KBM-7 (cell line): Measurements from ENCODE around the gene ASAP3.
A peak's percentile ranks its signal among the peaks of the same experiment; 100 is the strongest.

ENCODE experiments used
- DNase-seq: peaks from one replicate; pipeline ENCODE4 v3.0.0-alpha.2; 2015
- in situ Hi-C: fragments of 300-500 bp; cut with MboI; formaldehyde crosslinking; loops from 2 replicates; pipeline ENCODE4 v1.14.3; 2020; ENCODE audit warnings: low sequenced_read_pairs, low pct_unique_long_range_greater_than_20kb, mixed read lengths

Gene ASAP3

DNA sequence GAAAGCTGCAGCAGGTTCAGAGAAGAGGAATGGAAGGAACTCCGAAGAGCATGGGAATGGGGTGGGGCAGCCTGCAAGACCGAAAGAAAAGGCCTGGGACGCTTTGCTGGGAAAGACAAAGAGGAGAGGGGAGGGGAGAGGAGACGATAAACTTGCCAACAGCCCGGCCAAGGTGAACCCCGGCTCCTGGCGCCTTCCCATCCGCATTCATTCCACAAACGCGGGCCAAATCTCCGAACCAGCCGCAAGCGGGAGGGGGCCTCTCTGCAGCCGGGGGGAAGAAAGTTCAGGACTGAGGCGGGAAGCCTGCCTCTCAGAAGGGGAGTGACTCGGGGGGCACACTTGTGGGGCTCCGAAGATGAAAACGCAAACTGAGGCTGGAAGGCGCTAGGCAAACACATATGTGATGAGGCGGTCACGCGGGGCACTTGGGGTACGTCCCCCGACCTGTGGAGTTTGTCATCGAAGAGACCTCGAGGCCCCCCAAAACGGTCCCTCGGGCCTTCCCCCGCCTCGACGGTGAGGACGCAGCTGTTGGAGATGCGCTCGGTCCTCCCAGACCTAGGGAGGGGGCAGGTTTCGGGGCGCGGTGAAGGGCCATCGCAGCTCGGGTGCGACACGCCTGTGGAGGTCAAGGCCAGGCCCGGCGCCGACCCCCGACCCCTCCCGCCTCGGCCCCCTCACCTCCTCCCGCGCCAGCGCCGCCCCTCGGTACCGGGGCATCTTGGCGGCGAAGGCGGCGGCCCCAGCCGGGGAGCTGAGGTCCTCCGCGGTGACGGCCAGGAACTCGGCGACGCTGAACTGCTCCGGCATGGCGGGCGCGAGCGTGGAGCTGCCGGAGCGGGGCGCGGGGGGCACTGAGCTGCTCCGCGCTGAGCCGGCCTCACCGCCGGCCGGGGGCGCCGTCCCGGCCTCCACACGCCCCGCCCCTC is at the start of gene ASAP3:
Gene ASAP3 (minus strand): TSS at position 859 of the 932 bp plus-strand sequence. CDS start 46 bp downstream, at position 813.
- in situ Hi-C loops = no loop called here
- DNase-seq = no peak

DNA sequence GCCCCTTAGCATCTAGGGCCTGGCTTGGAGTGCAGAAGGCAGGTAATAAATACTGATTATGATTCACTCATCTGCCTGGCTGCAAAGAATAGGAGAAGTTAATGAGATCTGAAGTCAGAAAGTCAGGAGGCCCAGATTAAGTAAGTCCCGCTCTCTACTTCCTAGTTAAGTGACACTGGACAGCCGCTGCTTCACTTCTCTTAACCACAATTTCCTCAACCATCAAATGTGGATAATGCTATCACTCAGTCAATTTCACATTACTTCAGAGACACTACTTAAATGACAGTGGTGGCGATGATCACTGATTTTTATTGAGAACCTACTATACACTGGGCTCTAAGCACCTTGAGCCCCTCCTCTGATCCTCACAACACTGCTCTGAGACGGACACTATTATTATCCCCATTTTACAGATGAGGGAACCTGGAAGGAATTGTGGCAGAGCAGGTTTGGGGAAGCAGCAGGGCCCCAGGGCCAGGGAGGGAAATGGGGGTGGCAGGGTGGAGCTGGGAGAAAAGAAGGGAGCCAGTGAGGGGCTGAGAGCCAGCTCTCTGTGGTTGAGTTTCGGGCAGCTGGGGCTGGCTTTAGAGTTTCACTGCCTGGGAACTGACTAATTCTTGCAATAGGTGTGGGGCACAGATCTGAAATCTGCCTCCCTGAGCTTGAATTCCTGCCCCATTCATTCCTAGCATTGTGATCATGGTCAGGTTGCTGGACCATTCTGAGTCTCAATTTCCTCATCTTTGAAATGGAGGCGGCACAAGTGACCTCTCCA is 49.5 kb upstream of the ASAP3 start:
- in situ Hi-C loops = no loop called here
- DNase-seq = peak; percentile 81

DNA sequence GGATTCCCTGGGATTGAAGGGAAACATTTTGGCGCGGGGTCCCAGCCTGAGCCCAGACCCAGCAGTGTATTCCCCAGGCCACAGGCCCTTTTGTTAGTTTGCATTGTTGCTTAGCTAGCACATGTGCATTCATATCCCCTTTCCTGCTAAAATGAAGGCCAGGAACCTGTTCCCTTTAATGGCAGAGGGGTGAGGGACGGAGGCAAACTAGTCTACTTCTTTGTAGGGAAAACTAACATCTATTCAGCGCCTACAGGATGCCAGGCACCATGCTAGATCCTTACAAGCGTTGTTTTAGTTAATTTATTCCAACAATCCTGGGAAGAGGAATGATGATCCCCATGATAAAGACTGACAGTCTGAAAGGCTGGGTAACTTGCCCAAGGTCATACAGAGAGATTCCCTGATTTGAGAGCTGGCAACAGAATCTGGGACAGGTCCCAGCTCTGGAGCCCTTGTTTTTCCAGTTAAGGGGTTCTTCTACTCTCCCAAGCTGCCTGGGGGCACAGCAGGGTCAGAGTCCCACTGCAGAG is 47.6 kb upstream of the ASAP3 start:
- in situ Hi-C loops = no loop called here
- DNase-seq = no peak

DNA sequence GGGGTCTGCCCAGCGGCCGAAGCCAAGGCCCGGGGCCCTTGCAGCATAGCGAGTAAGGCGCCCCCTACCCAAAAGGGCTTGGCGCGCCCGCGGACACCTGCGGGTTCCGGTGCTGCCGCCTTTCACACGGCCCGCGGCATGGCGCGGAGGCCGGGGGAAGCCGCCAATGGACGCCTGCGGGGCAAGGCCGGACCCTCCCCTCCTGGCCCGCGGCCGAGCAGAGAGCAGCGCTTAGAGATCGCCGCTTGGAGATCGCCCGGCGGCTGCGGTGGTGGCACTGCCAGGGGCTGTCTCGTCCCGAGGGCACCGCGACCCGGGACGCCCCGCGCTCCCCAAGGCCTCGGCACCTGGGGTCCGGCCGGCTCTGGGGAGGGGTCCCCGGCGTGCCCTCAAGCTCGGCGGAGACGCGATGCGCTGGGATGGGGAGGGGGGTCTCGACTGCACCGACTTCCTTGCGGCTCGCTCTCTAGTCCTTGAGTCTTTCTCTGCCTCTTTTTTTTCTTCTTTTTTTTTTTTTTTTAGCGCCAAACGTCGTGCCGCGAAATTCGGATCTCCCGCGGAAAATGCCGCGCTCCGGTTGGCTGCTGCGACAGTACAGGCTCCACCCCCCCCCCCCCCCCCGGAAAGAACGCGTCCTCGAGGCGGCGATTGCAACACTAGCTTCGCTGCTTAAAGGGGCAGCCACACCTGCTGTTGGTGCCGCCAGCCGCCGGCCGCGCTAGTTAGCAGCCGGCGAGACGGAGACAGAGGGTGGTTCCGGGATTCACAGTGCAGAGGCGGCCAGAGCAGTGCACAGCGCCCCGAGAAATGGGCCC is 47.0 kb upstream of the ASAP3 start, which contains the start of gene E2F2:
Gene E2F2 (minus strand): TSS at position 487 of the 815 bp plus-strand sequence. CDS start 440 bp downstream, at position 47.
- in situ Hi-C loops = no loop called here

DNA sequence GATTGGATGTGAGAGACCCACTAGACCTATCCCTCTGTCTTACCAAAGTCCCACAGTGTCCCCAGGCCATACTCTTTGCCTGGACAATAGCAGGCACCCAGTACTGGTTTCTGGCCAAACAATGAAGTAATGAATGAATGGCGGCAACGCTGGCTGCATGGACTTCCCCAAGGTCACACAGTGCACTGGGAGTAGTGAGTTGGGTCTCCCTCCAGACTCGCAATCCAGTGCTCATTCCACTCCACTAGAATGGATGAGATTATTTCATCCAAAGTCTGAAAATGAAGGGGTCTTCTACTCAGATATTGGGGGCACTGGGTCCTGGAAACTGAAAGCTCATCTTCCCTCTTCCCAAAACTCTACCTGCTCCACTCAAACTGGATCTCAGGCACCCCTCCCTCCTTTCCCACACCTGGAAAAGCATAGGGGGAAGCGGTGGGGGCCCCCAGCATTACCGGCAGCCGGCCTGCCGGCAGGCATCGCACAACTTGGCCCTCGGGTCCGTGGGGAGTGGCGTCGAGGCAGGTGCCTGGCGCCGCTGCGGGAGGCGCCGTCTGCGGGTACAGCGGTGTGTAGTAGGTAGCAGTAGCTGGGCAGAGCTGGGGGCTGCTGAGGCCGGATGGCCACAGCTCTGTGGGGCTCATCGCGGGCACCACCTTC is 46.2 kb upstream of the ASAP3 start:
- in situ Hi-C loops = no loop called here
- no peak for DNase-seq

More for the DNA sequence above, 47.0 kb upstream of the ASAP3 start, which contains the start of gene E2F2:
- peak; percentile 96 for DNase-seq

DNA sequence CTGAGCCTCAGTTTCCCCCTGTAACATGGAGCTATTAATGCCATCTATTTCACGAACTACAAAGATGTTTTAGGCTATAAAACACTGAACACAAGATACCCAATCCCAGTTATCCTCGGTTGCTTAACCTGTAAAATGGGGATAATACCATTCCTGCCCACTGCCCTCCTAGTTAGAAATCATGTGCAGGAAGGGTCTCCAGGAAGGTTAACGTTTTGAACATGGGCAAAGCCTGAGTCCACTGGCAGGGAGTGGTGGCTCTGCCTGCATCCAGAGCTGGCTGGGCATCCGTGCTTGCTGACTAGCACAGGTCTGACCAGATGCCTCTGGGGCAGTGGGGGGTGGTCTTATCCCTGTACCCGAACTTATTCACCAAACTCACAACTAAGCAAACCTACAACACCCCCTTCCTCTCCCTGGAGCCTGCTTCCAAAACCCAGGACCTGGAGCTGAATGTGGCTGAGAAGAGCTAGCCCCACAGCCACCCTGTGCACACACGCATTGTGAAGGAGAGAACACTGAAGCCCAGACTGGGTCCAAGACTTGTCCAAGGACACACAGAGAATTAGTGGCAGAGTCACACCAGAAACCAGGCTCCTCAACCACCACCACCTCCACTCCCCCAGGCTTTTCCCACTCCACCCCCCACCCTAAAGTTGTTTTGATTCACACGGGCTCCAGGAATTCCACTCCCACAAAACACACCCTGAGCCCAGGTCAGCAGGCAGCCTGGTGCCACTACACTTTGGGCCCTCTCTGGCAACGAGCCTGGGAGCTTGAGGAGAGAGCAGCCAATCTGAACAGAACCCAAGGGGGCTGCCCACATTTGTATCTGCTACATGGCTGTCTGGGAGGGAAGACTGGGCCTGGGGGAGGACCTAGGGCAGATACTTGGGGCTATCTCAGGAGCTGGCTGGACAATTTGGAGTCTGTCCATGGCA is 45.4 kb upstream of the ASAP3 start:
- no peak for DNase-seq
- in situ Hi-C loops = no loop called here

DNA sequence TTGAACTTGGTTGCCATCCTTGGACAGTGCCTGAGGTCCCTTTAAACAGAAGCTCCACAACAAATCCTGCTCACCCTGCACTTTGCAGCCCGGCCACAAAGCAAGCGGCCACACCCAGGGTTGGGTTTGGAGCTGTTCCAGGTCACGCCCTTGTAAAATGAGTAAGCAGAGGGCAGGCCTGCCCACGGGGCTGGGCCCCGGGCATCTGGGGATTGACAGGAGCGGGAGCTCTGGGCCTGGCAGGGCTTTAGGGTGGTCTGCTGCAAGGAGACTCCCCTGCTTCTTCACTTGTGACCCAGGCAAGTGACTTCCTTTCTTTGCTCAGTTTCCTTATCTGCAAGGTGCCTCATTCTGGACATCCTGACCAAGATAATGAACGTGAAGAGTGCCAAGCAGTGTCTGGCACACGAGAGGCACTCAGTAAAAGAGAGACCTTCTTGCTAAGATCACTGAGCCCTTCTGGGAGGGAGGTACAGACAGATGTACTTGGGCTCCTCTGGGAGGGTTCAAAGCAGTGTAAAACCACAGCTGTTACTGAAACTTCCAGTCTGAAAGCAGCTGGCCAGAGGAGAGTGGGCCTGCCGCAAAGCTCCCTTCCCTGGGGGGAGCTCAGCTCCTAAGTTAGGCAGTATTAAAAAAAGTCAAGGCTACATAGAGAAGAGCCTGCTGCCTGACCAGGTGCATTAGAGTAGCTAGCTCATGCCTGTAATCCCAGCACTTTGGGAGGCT is 44.4 kb upstream of the ASAP3 start:
- peak; percentile 90 for DNase-seq
- in situ Hi-C loops = no loop called here

DNA sequence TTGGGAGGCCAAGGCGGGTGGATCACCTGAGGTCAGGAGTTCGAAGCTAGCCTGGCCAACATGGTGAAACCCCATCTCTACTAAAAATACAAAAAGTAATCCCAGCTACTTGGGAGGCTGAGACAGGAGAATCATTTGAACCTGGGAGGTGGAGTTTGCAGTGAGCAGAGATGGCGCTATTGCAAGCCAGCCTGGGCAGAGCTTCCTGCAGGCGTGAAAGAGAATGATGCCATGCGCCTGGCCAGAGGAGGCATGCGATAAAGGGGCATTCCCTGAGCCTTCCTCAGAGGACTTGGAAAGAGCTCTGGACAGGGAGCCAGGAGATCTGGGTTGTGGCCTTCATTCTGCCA is 43.9 kb upstream of the ASAP3 start:
- in situ Hi-C loops = no loop called here

DNA sequence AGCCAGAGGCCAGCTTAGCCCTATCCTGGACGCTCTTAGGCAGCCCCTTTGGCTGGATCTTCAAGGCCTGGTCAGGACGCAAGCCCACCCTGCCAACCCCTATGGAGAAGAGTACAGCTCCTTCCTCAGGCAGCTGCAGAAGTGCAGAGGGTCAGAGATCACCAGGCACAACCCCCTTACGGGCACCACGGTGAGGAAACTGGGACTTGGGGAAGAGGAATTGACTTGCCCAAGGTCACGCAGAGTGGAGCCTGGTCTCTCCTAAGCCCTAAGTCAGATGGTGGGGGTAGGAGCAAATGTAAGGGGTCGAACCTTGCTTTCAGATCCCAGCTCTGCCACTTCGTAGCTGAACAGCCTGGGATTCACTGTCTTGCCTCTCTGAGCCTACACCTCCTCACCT is 43.4 kb upstream of the ASAP3 start:
- in situ Hi-C loops = no loop called here
- no peak for DNase-seq

More for the DNA sequence above, 43.9 kb upstream of the ASAP3 start:
- DNase-seq = no peak

DNA sequence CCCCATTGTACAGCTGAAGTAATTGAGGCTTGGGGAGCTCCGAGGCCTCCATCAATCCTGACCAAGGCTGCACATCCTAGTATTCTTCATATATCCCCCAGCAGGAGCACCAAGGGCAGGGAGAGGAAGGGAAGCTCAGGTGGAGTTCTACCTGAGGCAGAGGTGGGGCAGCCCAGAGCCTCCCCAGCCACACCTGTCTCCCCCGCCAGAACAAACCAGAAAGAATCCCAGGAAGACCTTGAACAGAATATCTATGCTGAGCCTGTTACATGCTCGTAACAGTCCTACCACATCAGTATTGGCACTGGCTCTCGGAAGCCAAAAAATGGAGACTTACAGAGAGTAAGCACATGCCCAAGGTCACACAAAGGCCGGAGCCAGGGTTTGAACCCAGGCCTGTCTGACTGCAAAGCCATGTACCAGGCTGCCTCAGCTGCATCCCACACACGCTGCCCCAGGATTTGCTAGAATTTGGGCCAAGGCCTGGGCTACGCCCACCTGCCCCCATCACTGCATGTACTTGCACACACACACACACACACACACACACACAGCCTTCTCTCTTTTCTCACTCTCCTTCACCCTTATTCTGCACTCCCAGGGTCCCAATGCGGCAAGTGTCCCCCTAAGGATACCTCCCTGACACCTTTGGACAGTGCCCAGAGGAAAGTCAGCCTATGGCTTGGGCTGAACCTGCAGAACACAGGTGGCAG is 42.5 kb upstream of the ASAP3 start:
- no peak for DNase-seq
- in situ Hi-C loops = no loop called here

DNA sequence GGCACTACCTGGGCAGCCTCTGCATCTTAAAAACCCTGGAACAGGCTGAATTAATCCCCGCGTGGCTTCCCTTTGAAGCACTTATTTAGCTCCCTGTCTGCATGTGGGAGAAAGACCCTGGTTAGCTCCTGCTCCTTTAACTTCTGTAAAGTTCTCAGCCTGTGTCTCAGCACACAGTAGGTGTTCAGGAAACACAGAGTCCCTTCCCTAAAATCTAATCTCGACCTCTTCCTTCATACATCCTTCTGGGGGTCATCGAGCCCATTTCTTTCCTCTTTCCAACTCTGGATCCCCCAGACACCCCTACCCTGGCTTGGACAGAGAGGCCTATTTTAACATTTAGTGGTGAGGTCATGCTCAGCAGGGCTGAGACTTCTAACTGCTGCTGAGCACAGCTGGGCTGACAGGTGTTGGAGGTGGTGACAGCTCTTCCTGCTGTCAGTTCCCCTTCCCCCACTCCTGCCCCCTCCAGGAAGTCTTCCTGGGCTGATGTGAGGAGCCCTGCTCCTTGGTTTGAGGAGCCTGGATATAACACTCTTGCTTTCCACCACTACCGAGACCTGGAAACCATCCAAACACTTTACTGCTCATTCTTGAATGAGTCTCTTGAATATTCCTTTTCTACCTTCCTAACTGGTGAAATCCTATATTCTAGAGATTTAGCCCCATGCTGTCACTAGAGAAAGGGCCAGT is 41.7 kb upstream of the ASAP3 start:
- in situ Hi-C loops = no loop called here
- no peak for DNase-seq

DNA sequence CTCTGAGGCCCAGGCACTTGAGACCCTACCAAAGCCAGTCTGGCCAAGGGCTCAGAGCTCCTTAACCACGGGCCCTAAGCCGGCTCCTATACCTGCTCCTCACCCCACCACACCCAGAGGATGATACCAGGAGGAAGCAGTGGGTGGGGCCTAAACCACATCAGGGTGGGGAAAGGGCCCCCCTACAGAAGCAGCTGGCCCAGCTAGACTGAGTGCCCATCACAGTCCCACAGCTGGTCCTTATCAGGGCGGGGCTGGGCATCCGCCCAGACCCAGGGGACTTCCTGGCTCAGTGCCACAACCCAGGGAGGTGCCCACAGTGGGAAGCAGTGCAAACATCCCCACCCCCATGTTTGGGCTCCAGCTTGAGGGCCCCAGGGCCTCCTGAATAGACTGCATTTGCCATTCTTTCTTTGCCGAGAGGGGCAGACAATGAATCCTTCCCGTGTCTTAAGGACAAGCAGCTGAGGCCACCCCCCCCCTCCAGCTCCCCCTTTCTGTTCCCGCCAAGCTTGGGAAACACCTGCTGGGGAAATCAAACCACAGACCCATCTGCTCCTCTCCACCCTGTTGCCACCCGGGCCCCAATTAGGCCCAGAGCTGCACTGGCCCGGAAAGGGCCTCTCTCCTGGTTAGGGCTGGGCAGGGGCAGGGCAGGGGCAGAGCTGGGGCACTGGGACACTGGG is 40.9 kb upstream of the ASAP3 start:
- peak; percentile 67 for DNase-seq
- in situ Hi-C loops = no loop called here

DNA sequence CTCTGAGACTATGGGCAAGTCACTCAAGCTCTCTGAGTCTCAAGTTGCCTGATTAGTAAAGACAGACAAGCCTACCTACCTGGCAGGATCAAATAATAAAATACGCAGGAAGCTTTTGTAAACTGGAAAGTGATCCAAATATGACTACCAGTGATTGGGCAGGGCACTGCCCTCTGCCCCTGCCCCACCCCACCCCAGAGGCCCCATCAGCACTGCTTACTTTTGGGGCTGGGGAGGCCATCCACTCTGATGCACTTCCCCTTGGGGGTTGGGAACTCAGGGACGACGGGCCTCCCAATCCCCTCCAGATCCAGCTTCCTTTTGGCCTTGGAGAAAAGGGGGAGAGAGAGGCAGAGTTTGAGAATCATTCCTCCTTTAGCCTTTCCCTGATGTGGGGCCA is 40.2 kb upstream of the ASAP3 start:
- no peak for DNase-seq
- in situ Hi-C loops = no loop called here

DNA sequence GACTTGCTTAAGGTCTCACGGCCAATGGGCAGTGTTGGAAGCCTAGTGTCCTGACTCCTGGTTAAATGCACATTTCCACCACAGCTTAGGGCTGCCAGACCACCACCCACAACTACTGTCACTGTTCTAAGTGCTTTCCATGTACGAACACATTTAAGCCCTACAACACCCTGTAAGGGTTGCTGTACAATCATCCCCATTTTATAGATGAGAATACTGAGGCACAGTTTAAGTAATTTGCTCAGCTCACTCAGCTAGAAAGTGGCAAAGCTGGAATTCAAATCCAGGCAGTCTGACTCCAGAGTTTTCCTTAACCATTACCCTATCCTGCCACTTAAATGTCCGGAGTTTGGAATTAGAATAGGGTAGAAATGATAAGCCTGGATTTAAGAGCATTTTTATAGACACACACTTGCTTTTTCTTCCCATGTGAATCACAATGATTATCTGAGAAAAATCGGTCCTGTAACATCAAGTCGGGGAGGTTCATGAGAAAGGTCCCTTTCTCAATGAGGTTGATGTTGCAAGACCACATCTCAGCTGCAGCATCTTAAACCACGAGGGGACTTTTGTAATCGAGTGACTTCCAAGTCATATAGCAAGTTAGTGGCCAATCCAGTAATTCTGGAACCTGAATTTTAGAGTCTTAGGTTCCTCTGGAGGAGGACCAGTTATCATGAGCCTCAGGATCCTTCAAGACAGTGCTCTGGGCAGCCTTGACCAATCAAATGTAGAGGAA is 38.4 kb upstream of the ASAP3 start:
- in situ Hi-C loops = no loop called here
- DNase-seq = no peak

DNA sequence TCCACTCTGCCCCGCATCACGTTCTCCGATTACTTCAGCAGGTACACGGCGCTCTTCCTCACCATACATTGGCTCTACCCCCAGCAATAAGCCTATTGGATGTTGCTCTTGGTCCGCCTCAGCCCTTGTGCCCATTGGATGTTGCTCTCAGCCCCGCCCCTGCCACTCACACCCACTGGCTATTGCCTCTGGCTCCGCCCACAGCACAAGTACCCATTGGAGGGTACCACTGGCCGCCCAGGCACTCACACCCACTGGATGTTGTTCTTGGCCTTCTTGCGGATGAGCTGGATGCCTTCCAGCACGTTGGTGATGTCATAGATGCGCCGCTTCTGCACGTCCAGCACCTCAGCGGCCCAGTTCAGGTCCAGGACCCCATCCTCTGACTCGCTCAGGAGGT is 37.6 kb upstream of the ASAP3 start:
- in situ Hi-C loops = no loop called here

More for the DNA sequence above, 37.6 kb upstream of the ASAP3 start:
- DNase-seq = no peak
